ENCODE measurements around the gene HOXD4.

- TF ChIP-seq CTCF (IDR thresholded peaks at IDR 0.05 in 4 of 5, conservative IDR thresholded peaks at IDR 0.05 in 1 of 5), result no peak
- TF ChIP-seq POLR2A (IDR thresholded peaks at IDR 0.05), result no peak
These were observed 6.8 kb downstream of the HOXD4 start for GRCh38 chr2:176158186-176158591.
